GM13977 (cell line): Measurements from ENCODE around the gene HSDL2.
"Not testable (repeated sequence)": the region's sequence is repeated elsewhere in the genome, so short reads cannot be mapped to it uniquely, and the experiment has no call there.

Source experiments
- DNase-seq: peaks from one replicate; pipeline ENCODE4 v3.0.0; 2012; ENCODE audit warnings: low spot score
- in situ Hi-C: fragments of 300-500 bp; cut with MboI; formaldehyde crosslinking; loops from one replicate; pipeline ENCODE4 v1.12.0; 2022; ENCODE audit warnings: low sequenced_read_pairs, low pct_unique_long_range_greater_than_20kb, mixed read lengths, inconsistent platforms; ENCODE audit not compliant: unreplicated experiment
- TF ChIP-seq, protein P1 (sequence below): IDR thresholded peaks from 2 replicates; pipeline ENCODE4 v1.5.1; 2012; ENCODE audit warnings: mild to moderate bottlenecking, control low read depth; ENCODE audit not compliant: insufficient read depth; ENCODE audit errors: extremely low read depth, missing control alignments

The HSDL2 gene

DNA sequence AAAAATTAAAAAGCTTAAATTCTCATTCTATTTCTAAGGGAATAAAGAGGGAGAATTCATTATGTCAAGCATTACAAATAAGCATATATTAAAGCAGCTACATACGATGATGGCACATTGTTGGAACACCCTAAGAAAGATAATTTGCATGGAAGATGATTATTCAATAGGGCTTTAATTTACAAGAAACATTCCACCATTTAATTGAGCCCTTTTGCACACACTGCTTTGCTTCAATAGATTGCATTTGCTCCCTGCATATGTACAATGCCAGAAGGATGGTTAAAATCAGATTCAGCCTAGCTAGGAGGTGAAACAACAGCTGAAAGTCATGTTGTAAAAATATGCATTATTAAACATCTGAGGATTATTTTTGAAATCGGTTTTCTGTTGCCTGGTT, 128.5 kb downstream of the HSDL2 start:
- DNase-seq, result no peak
- TF ChIP-seq, protein P1, sequence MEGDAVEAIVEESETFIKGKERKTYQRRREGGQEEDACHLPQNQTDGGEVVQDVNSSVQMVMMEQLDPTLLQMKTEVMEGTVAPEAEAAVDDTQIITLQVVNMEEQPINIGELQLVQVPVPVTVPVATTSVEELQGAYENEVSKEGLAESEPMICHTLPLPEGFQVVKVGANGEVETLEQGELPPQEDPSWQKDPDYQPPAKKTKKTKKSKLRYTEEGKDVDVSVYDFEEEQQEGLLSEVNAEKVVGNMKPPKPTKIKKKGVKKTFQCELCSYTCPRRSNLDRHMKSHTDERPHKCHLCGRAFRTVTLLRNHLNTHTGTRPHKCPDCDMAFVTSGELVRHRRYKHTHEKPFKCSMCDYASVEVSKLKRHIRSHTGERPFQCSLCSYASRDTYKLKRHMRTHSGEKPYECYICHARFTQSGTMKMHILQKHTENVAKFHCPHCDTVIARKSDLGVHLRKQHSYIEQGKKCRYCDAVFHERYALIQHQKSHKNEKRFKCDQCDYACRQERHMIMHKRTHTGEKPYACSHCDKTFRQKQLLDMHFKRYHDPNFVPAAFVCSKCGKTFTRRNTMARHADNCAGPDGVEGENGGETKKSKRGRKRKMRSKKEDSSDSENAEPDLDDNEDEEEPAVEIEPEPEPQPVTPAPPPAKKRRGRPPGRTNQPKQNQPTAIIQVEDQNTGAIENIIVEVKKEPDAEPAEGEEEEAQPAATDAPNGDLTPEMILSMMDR, result no peak
- in situ Hi-C loops, result no loop called here

DNA sequence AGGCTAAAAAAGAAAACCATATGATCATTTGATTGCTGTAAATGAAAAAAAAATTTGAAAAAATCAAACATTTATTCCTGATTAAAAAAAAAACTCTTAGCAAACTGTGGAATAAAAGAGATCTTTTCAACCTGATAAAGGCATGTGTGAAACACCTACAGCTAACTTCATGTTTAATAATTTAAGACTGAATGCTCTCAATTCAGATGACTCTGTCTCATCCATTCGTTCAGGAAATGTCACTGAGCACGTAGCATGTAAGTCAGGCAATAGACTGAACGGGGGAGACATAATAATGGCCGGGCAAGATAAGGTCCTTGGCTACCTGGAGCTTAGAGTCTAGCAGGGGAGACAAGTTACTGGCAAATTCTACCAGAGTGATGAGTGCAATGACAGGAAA, 132.5 kb downstream of the HSDL2 start:
- in situ Hi-C loops, DNase-seq: not testable (repeated sequence)

DNA sequence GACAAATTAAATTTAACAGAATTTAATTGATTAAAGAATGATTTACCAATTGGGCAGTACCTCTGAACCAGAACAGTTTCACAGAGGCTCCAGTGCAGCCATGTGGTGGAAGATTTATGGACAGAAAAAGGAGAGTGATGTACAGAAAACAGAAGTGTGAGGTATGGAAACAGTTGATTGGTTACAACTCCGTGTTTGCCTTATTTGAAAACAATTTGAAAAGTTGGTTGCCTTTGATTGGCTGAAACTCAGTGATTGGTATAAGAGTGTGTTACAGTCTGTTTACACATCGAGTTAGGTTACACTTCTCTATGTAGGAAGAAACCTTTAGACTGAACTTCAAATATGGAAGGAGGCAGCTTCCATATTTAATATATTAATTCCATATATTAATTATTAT, 136.9 kb downstream of the HSDL2 start:
- in situ Hi-C loops, result no loop called here
- TF ChIP-seq, protein P1, result no peak
- no peak for DNase-seq

DNA sequence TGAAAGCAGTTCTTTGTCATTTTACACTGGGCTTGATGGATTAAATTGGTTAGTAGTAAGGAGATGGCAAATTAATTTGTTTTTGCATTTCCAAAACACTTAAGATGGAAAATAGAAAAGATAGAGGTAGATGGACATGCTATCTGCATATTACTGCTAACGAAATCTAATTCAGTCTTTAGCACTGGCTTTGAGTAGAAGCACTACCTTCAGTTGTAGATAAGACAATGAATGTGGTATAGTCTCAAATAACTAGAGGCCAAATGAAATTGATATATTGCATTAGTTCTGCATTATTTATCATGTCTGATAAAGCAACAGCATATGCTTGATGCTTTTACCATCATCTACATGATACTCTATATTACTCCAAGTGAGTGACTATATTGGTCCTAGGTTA, 140.2 kb downstream of the HSDL2 start:
- no peak for DNase-seq
- in situ Hi-C loops, result no loop called here
- TF ChIP-seq, protein P1, result no peak

DNA sequence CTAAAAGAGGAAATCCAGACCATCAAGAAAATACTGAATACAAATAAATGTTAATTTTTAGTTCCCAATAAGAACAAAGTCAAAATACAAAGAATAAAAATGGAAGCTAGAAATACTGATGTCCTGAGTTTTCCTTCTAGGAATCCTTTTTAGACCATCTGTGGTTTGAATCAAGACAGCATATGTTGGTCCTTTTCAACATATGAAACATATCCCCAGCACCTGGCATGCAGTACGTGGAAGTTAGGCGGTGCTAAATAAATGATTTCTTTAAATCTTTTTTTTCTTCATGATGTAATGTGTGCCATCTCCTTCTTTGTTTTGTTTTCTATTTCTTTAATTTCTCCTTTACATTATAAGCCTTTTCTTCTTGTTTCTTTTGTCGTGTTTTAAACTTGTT, 140.7 kb downstream of the HSDL2 start:
- in situ Hi-C loops, result no loop called here
- TF ChIP-seq, protein P1, result no peak
- DNase-seq, result no peak
